Dedifferentiated amniotic fluid mesenchymal stem cell (primary cell): ENCODE data around the gene RAD51B.

Source experiments
- DNase-seq: peaks from one replicate; pipeline ENCODE4 v3.0.0-alpha.2; 2016; ENCODE audit errors: extremely low spot score

RAD51B gene

DNA sequence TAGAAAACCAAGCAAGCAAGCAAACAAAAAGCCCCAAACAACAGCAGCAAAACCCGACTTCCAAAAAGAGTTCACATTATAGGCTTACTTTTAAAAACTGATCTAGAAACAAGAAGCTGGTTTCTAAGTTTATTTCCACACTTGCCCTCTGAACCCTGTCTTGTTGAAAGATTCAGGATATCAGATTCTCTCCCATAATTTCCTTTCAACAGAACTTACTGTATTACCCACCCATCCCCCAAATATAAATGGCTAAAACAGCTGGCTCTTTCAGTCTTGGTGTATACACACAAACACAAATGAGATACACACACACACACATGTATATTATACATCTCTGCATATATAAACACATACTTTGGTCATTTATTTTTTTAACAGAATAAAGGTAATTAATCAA, 512.4 kb downstream of the RAD51B start:
- DNase-seq: no peak

GRCh38 chr14:68333262-68333661, 513.7 kb downstream of the RAD51B start:
- DNase-seq: no peak

DNA sequence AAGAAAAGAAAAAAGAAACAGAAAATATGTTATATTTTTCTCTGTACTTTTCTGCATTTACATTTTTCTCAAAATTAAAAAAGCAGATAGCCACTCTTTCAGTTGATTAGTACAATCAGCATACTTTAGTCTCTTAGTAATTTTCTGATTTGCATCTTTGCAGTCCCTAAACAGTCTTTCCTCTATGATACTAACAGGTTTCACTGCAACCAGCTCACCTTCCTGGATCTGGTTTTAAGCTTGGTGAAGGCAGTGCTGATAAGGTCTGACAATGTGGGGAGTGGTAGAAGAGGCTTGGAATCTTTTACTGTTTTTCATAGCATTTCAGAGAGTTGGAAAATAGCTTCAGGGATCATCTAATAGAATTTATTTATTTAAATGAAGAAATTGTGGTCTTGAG, 515.7 kb downstream of the RAD51B start:
- no peak for DNase-seq

- DNase-seq: no peak
Measured at GRCh38 chr14:68336165-68336564, 516.6 kb downstream of the RAD51B start.

- DNase-seq: no peak
Measured at GRCh38 chr14:68337279-68337678, 517.7 kb downstream of the RAD51B start.

DNA sequence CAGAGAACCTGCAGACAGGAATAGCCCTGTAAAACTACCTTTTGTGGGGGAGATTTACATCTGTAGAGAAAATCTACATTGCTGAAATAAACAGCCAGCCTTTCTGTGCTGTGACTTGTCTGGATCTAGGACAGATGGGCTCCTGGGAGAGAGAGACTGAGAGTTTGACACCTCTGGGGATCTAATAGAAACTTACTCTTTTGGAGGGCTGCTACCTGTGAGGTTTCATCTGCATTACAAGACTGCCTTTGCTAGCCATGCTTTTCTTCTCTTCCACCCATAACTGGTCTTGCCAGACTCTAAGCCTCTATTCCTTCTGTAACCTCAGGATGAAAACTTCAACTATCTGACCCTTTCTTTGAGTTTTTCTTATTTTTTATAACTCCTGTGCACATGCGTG, 520.7 kb downstream of the RAD51B start:
- no peak for DNase-seq

DNA sequence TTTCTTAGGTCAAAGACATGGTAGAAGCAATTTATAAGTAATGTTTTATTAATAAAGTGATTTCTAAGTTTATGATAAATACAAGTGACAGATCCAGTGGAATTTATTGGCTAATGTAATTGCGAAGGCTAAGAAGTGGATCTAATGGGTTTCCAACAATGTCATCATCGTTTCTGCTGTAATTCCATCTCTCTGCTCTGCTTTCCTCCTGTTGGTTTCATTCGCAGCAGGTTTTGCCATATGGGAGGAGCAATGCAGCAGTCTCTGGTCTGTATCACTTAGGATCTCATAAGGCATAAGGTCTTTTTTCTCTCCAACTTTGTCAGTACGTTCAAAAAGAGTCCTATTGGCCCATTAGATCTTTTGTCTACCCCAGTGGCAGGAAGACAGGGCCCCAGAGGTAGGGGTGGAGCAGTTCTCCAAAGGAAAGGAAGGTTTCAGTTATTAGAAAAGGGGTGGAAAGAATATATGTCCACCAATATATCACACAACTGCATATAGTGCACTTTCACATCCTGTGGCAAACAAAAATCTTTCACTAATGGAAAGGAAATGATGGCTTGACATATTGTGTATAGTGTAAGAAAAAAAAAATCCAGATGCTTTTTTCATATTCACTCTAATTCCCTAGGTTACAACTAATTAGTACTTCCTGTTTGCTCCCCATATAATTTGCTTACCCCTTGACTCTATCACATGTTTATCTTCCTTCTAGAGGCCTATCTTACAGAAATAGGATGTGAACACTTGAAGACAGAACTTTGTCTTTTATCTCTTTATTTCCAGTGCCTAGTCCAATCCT, 522.0 kb downstream of the RAD51B start:
- no peak for DNase-seq

DNA sequence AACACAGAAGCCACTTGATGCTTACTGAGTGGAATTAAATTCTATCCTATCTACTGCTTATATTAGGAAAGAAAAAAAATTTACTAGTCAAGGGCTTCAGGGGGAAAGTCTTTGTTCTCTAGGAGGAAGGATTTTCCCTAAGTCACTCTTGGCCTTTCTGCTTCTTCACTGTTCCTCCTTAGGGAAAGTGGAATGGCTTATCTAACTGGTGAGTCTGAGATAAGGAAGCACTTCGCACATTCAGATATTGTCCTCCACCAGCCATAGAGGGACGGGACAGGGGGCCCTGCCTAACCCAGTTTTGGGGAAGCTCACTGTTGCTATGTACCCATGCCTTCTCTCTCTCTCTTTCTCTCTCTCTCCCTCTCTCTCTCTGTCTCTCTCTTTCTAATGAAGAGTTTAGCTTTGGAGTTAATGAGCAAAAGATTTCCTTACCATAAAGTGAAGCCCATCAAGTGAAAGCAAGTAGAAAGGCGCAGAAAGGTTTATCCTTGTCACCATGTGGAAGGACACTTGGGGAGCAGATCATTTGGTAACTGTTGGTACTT, 522.7 kb downstream of the RAD51B start:
- DNase-seq: no peak

DNA sequence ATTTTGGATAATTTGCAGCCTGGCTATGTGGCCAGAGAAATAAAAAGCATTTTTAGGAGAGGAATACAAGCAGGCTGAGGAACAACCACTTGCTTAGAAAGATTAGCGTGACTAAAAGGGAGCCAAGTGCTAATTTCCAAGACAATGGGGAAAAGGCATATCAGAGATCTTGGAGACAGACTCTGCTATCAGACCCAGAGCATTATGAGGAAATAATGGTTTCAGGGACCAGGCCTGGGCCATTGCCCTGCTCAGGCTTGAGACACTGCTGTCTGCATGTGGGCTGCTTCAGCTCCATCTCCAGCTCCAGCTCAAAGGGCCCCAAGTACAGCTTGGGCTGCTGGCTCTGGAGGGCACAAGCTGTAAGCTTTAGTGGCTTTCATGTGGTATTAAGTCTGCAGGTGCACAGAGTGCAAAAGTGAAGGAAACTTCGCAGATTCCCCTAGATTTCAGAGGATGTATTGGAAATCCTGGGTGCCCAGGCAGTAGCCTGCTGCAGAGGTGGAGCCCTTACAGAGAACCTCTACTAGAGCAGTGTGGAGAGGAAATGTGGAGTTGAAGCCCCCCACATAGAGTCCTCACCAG, 524.0 kb downstream of the RAD51B start:
- DNase-seq: no peak

DNA sequence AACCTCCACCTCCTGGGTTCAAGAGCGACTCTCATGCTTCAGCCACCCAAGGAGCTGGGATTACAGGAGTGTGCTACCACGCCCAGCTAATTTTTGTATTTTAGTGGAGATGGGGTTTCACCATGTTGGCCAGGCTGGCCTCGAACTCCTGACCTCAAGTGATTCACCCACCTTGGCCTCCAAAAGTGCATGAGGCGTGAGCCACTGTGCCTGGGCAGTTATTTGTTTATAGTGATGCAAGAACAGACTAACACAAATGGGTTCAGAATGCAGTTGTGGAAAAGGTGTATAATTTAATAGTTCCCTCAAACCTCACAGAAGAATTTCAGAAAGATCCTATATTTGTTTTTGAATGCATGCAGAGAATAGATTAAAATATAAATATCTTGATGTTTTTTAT, 526.2 kb downstream of the RAD51B start:
- DNase-seq: no peak

- DNase-seq: no peak
Measured at GRCh38 chr14:68346556-68347343, 527.2 kb downstream of the RAD51B start.

GRCh38 chr14:68349900-68350629, 530.5 kb downstream of the RAD51B start:
- DNase-seq: peak; percentile 47

GRCh38 chr14:68355415-68355814, 535.8 kb downstream of the RAD51B start:
- DNase-seq: no peak

DNA sequence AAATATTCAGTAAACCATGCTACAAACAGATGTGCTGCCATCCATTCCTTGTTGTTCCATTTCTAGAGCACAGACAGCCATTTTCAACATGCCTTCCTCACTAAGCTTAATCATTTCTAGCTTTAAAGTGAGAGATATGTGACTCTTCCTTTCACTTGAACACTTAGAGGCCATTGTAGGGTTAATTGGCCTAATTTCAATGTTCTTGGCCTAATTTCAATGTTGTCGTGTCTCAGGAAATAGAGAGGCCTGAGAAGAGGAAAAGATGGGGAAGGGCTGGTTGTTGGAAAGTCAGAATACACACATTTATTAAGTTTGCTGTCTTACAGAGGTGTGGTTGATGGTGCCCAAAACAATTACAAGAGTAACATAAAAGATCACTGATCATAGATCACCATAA, 538.2 kb downstream of the RAD51B start:
- DNase-seq: no peak

- no peak for DNase-seq
Measured at GRCh38 chr14:68358500-68358899, 538.9 kb downstream of the RAD51B start.

- DNase-seq: no peak
Measured at GRCh38 chr14:68359022-68359836, 539.6 kb downstream of the RAD51B start.

- no peak for DNase-seq
Measured at GRCh38 chr14:68359837-68360552, 540.4 kb downstream of the RAD51B start.

GRCh38 chr14:68361231-68361630, 541.7 kb downstream of the RAD51B start:
- DNase-seq: no peak

DNA sequence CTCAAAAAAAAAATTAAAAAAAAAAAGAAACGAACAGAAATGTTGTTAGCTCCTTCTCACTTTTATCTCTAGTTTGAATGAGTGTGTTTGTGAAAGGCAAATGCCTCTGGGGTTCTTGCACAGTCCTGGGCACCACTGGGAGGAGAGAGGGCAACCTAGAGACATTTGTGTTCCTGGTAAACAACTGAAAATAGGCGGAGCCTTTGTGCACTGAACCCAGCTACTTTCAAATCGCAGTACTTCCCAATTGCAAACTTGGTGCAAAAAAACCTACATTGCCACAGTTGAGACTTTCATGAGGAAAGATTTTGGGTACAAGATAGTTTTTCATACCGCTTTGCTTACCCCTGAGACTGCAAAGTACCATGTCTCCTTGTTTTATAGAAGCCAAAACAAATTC, 543.3 kb downstream of the RAD51B start:
- no peak for DNase-seq

DNA sequence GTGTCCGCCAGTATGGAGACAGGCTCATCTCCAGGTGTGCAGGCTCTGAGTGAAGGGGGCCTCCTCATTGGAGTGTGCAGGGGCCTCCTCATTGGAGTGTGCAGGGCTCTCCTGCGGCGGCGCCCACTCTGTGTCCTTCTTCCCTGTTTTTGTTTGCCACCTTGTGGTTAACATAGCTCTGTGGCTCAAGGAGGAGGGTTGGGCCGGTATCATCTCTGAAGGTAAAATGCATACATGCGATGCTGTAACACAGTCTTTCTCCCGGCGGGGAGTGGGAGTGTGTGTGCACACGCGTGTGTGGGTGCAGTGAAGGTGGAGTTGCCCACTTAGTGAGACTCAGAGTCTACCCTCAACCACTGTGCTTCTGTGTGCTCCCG, 543.9 kb downstream of the RAD51B start:
- DNase-seq: no peak
